Calu3 (cell line): ENCODE measurements around the gene GJA9. TPM values are rescaled to one million over a fixed set of nuclear protein-coding genes. Genes with fewer than 3 reads are reported as not detected.

Experiments used
- BruUV-seq: library from RNA; stranded (reverse); fragments of 400-500 nt; replicated peaks from 2 replicates; lab custom pipeline; 2021; lab: Mats Ljungman, UMichigan
- CTCF ChIA-PET: fragments of 300-600 bp; sonication (Branson Sonifier 250); formaldehyde crosslinking; loops from one replicate; lab custom pipeline; 2022; ENCODE audit warnings: antibody characterized with exemption; lab: Charles Lee
- DNase-seq: peaks from one replicate; pipeline ENCODE4 v3.0.0; 2022
- H3K27ac Mint-ChIP-seq: one replicate; pipeline ENCODE4 v1.8.0; 2022; ENCODE audit warnings: mixed read lengths; ENCODE audit not compliant: unreplicated experiment
- H3K27me3 Mint-ChIP-seq: one replicate; pipeline ENCODE4 v1.8.0; 2022; ENCODE audit warnings: mixed read lengths; ENCODE audit not compliant: unreplicated experiment
- H3K36me3 Mint-ChIP-seq: one replicate; pipeline ENCODE4 v1.8.0; 2022; ENCODE audit warnings: mild to moderate bottlenecking, moderate library complexity, mixed read lengths; ENCODE audit not compliant: insufficient read depth, unreplicated experiment
- H3K4me1 Mint-ChIP-seq: one replicate; pipeline ENCODE4 v1.8.0; 2022; ENCODE audit warnings: mild to moderate bottlenecking, low read depth, mixed read lengths; ENCODE audit not compliant: unreplicated experiment
- H3K4me3 Mint-ChIP-seq: one replicate; pipeline ENCODE4 v1.8.0; 2022; ENCODE audit warnings: mild to moderate bottlenecking, low read depth, moderate library complexity, mixed read lengths; ENCODE audit not compliant: unreplicated experiment
- H3K9me3 Mint-ChIP-seq: one replicate; pipeline ENCODE4 v1.8.0; 2022; ENCODE audit warnings: low read depth, mixed read lengths; ENCODE audit not compliant: unreplicated experiment
- intact Hi-C: fragments of 100-400 bp; cut with micrococcal nuclease; formaldehyde crosslinking; loops from one replicate; pipeline ENCODE4 v1.10.0; 2022; ENCODE audit not compliant: unreplicated experiment
- total RNA-seq: library from RNA; stranded (reverse); gene quantifications from 2 replicates; pipeline ENCODE4 v1.2.3, GENCODE V29; 2022
- TF ChIP-seq, protein P1 (sequence below): fragments of 200-600 bp; IDR thresholded peaks from one replicate; pipeline ENCODE4 v1.8.0; 2022; ENCODE audit warnings: antibody characterized with exemption; ENCODE audit not compliant: unreplicated experiment

Gene GJA9
- total RNA-seq, 1 experiment from 2014 or later, result not detected

- H3K9me3 Mint-ChIP-seq, result no peaks in the 10 kb centered on the region
- CTCF ChIA-PET, result no interaction called here
- intact Hi-C loops, result no loop called here
- no peaks in the 10 kb centered on the region for H3K36me3 Mint-ChIP-seq
- no peak overlapping the region for H3K27ac Mint-ChIP-seq
- TF ChIP-seq, protein P1, sequence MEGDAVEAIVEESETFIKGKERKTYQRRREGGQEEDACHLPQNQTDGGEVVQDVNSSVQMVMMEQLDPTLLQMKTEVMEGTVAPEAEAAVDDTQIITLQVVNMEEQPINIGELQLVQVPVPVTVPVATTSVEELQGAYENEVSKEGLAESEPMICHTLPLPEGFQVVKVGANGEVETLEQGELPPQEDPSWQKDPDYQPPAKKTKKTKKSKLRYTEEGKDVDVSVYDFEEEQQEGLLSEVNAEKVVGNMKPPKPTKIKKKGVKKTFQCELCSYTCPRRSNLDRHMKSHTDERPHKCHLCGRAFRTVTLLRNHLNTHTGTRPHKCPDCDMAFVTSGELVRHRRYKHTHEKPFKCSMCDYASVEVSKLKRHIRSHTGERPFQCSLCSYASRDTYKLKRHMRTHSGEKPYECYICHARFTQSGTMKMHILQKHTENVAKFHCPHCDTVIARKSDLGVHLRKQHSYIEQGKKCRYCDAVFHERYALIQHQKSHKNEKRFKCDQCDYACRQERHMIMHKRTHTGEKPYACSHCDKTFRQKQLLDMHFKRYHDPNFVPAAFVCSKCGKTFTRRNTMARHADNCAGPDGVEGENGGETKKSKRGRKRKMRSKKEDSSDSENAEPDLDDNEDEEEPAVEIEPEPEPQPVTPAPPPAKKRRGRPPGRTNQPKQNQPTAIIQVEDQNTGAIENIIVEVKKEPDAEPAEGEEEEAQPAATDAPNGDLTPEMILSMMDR, result no peak
- DNase-seq, result no peak
- no peaks in the 10 kb centered on the region for H3K4me1 Mint-ChIP-seq
- no TSS peak for BruUV-seq
- H3K4me3 Mint-ChIP-seq, result no peak overlapping the region
- peaks cover 91% of the 10 kb centered on the region for H3K27me3 Mint-ChIP-seq
Measured at GRCh38 chr1:38826262-38826661, 55.1 kb downstream of the GJA9 start.

Other genes with a start within 250 kb of the GJA9 start
- gene RRAGC, start 21.8 kb downstream of the GJA9 start, total RNA-seq, result 23.7 and 25.9 TPM in 2 replicates
- 25.9 and 33.2 TPM in 2 replicates for gene MYCBP, start 8.2 kb downstream of the GJA9 start, total RNA-seq
- 9.4 and 10.9 TPM in 2 replicates for gene RHBDL2, start 60.2 kb upstream of the GJA9 start, total RNA-seq
- 69.1 and 75.9 TPM in 2 replicates for gene AKIRIN1, start 109.7 kb upstream of the GJA9 start, total RNA-seq
- 154 and 170 TPM in 2 replicates for gene NDUFS5, start 144.8 kb upstream of the GJA9 start, total RNA-seq